AG04450 (cell line): ENCODE data around the gene CMTM7. TPM values are rescaled to one million over a fixed set of nuclear protein-coding genes. Genes with fewer than 3 reads are reported as not detected.

ENCODE experiments used
- CTCF ChIA-PET: fragments of 300-600, 350-600 bp; formaldehyde crosslinking; extraction: SDS; loops from one replicate; lab custom pipeline; 2022; ENCODE audit warnings: antibody characterized with exemption, inconsistent platforms; lab: Charles Lee
- POLR2A ChIA-PET: fragments of 350-600 bp; formaldehyde crosslinking; extraction: SDS; loops from one replicate; lab custom pipeline; 2021; ENCODE audit warnings: antibody characterized with exemption, inconsistent platforms; lab: Yijun Ruan, JAX
- DNase-seq: peaks from one replicate; pipeline ENCODE4 v3.0.0-alpha.2; 2011; ENCODE audit warnings: low read depth, low spot score
- H3K27ac ChIP-seq: one replicate; pipeline ENCODE4 v1.5.1; 2012; ENCODE audit warnings: low read depth, low read length, control low read depth
- H3K27me3 ChIP-seq: one replicate; pipeline ENCODE4 v1.6.0; 2012; ENCODE audit warnings: low read length; ENCODE audit not compliant: control insufficient read depth, insufficient read depth
- H3K4me3 ChIP-seq: 2 replicates; pipeline ENCODE4 v1.5.1; 2011; ENCODE audit warnings: mild to moderate bottlenecking, low read depth, low read length, control low read depth
- H3K9me3 ChIP-seq: 2 replicates; pipeline ENCODE4 v1.5.1; 2012; ENCODE audit warnings: low read length; ENCODE audit not compliant: control insufficient read depth, insufficient read depth
- polyA plus RNA-seq: library from polyadenylated mRNA; depleted of rRNA; stranded (reverse); fragments of >200 nt; gene quantifications from 2 replicates; pipeline ENCODE4 v1.2.3, GENCODE V29; 2011
- TF ChIP-seq, protein P1 (sequence below): IDR thresholded peaks from 2 replicates; pipeline ENCODE4 v1.5.1; 2011; ENCODE audit warnings: low read depth, low read length, control low read depth, inconsistent platforms

The CMTM7 gene
- polyA plus RNA-seq, 1 experiment = 17.3 TPM

DNA sequence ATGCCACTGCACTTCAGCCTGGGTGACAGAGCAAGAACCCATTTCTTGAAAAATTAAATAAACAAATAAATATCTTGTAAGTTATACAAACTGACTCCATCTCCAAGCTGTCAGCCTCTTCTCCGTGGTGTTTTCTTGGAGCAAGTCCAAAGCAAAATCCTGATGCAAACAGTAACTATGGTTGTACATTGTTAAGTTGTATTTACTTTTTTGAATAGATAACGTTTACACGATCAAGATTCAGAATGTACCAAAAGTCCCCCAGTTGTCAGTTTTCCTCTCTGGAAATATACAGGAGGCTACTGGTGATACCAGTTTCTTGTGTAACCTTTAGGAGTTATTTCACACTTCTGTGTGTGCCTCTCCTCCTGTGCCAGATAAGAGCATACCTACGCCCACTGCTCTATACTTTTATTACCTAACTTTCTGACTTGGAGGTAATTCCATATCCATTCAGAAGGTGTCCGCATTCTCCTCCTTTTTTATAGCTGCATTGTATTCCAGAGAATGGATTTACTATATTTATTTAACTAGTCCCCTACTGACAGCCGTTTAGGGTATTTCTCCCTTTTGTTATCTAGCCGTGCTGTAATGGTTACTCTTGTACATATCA, 14.2 kb downstream of the CMTM7 start:
- TF ChIP-seq, protein P1, sequence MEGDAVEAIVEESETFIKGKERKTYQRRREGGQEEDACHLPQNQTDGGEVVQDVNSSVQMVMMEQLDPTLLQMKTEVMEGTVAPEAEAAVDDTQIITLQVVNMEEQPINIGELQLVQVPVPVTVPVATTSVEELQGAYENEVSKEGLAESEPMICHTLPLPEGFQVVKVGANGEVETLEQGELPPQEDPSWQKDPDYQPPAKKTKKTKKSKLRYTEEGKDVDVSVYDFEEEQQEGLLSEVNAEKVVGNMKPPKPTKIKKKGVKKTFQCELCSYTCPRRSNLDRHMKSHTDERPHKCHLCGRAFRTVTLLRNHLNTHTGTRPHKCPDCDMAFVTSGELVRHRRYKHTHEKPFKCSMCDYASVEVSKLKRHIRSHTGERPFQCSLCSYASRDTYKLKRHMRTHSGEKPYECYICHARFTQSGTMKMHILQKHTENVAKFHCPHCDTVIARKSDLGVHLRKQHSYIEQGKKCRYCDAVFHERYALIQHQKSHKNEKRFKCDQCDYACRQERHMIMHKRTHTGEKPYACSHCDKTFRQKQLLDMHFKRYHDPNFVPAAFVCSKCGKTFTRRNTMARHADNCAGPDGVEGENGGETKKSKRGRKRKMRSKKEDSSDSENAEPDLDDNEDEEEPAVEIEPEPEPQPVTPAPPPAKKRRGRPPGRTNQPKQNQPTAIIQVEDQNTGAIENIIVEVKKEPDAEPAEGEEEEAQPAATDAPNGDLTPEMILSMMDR = no peak
- no peaks in the 10 kb centered on the region for H3K27me3 ChIP-seq
- no peaks in the 10 kb centered on the region for H3K9me3 ChIP-seq
- ChIA-PET CTCF (interaction anchor here (0.7 kb wide), 1 partner anchor 62 kb away, joined by 3 read pairs; no protein-coding TSS in a partner anchor), POLR2A (interaction anchor here (0.6 kb wide), 1 partner anchor 301 kb away, joined by 3 read pairs; no protein-coding TSS in a partner anchor)
- no peak overlapping the region for H3K4me3 ChIP-seq
- H3K27ac ChIP-seq = no peak overlapping the region
- DNase-seq = no peak

DNA sequence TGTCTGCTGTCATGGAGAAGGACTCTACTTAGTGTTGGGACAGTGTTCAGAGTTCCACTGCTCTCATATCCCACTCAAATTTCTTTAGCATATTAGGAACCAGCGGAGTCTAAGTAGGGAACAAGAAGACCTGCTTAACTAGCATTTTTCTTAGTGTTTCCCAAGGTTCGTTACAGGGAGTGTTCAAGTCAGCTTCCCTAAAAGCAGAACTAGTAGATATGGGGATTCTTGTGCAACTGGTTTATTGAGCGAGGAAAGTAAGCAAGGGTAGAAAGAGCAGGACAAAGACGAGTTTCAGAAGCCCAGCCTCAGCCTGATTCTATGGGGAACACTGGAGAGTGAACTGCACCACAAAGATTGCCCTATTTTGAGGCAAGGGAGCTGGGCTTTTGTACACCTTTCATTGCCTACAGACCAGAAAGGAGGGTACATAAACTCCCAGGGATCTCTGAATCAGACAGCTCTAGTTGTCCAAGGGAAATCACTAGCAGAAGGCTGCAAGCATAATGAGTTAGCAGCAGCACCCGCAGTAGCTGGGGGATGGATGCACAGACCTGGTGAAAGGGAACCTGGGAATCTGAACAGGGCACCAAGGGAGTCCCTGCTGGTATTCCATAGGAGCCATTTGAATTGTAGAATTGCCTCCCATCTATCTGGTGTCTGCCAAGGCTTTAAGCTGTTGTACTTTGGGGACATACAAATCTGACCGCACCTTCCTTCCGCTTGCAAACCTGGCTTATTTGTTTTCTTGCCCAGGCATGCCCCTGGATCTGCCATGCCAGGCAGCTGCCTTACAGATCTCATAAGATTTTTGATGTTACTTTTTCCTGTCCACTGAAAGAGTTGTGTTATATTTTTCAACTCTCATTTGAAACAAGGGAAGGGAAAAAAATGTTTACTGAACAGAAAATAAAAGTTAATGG, 15.1 kb downstream of the CMTM7 start:
- H3K4me3 ChIP-seq = no peak overlapping the region
- TF ChIP-seq, protein P1 = no peak
- DNase-seq = no peak
- POLR2A ChIA-PET = interaction anchor here (0.5 to 0.6 kb wide), 2 partner anchors 199 to 300 kb away, joined by 3 to 17 read pairs; no protein-coding TSS in a partner anchor
- H3K9me3 ChIP-seq = no peaks in the 10 kb centered on the region
- CTCF ChIA-PET = interaction anchor here (0.5 to 0.8 kb wide), 2 partner anchors 12 to 436 kb away, joined by 4 to 5 read pairs; no protein-coding TSS in a partner anchor
- H3K27ac ChIP-seq = no peak overlapping the region
- no peaks in the 10 kb centered on the region for H3K27me3 ChIP-seq

DNA sequence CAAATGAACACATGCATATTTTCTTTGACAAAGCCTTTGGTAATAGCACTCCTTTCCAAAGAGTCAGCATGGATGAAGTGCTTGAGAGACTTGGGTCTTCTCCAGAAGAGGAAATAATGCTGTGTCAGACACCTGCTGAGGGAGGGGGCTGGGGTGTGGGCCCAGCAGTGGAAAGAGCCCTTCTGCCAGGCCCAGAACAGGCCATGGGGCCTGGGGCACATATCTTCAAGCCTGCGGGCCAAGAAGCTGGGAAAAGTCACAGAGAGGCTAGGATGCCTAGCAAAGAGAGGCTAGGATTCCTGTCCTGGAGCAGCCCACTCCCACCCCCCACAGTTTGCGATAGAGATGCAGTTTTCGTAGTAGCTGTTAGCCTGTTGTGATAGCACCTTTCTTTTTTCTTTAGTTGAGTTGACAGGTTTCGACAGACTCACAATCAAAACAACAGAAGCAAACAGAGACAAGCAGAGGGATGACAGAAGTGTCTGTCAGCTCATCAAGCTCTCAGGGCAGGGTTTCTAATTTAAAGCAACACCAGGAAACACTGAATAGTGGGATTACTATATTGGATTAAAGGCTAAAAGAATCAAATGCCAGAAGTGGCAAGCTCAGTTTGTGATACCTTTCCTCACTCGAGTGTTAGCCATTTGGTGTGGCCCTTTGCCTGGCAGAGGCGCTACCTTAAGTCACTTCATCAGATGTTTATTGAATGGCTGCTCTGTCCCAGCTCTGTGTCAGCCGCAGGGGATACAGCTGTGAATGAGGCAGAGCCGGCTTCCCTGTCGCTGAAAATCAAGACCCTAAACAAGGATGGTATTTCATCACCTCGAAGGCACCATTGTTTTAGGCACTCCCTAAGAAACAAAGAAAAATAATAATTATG, 19.0 kb downstream of the CMTM7 start:
- TF ChIP-seq, protein P1 = no peak
- DNase-seq = no peak
- H3K27ac ChIP-seq = no peak overlapping the region
- no peak overlapping the region for H3K4me3 ChIP-seq
- no peaks in the 10 kb centered on the region for H3K27me3 ChIP-seq
- ChIA-PET CTCF (interaction anchor here (1.4 to 3.7 kb wide), 3 partner anchors 12 to 57 kb away, joined by 4 to 12 read pairs (median 7); no protein-coding TSS in a partner anchor), POLR2A (no interaction called here)
- H3K9me3 ChIP-seq = no peaks in the 10 kb centered on the region

DNA sequence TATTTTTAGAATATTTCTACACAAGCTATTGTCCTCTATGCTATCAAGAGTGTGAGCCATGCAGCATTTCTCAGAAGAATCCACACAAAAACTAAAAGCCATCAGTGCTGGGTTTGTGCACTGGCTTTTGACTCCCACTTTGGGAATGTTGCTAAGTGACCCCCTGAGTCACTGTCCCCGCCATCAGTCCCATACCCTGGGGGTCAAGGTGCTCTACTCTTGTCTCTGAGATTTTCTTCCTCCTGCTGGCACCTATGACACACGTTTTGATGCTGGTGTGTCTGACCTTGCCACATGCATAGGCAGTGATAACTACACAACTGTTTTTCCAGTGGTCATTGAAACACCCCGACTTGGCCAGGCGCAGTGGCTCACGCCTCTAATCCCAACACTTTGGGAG, 19.8 kb downstream of the CMTM7 start:
- CTCF ChIA-PET = interaction anchor here (3.7 kb wide), 1 partner anchor 56 kb away, joined by 12 read pairs; no protein-coding TSS in a partner anchor

More for the DNA sequence above, 19.8 kb downstream of the CMTM7 start:
- Histone ChIP-seq H3K27me3 (no peaks in the 10 kb centered on the region), H3K9me3 (no peaks in the 10 kb centered on the region), H3K27ac (no peak overlapping the region), H3K4me3 (no peak overlapping the region)
- DNase-seq = no peak
- POLR2A ChIA-PET = interaction anchor here (0.6 kb wide), 1 partner anchor 23 kb away, joined by 3 read pairs; no protein-coding TSS in a partner anchor
- TF ChIP-seq, protein P1 = no peak
